Stimulated activated CD4-positive, alpha-beta T cell treated with anti-CD3 and anti-CD28 coated beads, Interleukin-4, amount 100 ng/mL, for 48 hours (primary cell): ENCODE results near the gene IL17RA.

Experiments
- DNase-seq, 2 donors: peaks; one replicate each; pipeline ENCODE4 v3.0.0-alpha.2; 2020; ENCODE audit warnings: low read depth in 2 of 2

Gene IL17RA

GRCh38 chr22:17157714-17158113 is 72.9 kb downstream of the IL17RA start:
- DNase-seq: no peak

GRCh38 chr22:17158176-17158567 is 73.4 kb downstream of the IL17RA start:
- no peak for DNase-seq

GRCh38 chr22:17158568-17159503 is 74.0 kb downstream of the IL17RA start, which contains the start of gene HDHD5:
TSS of gene HDHD5 (minus strand) at chr22:17159277. CDS start at chr22:17159251, 26 bp downstream.
- DNase-seq: peak; percentile 86 to 88

GRCh38 chr22:17159504-17159951 is 74.7 kb downstream of the IL17RA start:
- peak; percentile 66 to 72 for DNase-seq

- no peak for DNase-seq
These were observed 77.2 kb downstream of the IL17RA start for GRCh38 chr22:17161991-17162390.

- DNase-seq: no peak
These were observed 77.9 kb downstream of the IL17RA start for GRCh38 chr22:17162731-17163130.

- DNase-seq: no peak
These were observed 79.7 kb downstream of the IL17RA start for GRCh38 chr22:17164392-17165024.
